GF-D8 (cell line): ENCODE results near the gene TCN1.

Experiments used
- DNase-seq: peaks from one replicate; lab custom pipeline; 2025; lab: John Stamatoyannopoulos, UW

Gene TCN1

GRCh38 chr11:59810189-59810910 lies 55.9 kb downstream of the TCN1 start, which contains the start of gene MRPL16:
Gene MRPL16 (minus strand): TSS chr11:59810778. CDS start chr11:59810658, 120 bp downstream.
- peak; percentile 71 for DNase-seq

GRCh38 chr11:59807047-59807610 lies 59.2 kb downstream of the TCN1 start:
- no peak for DNase-seq

- DNase-seq, result no peak
Measured at GRCh38 chr11:59804061-59804460, 62.2 kb downstream of the TCN1 start.
